HG03460 (cell line): ENCODE measurements around the gene CDHR2.

ENCODE experiments used
- ATAC-seq: cut with Tn5 transposase; IDR thresholded peaks from one replicate; pipeline ENCODE4 v1.9.1; 2021; ENCODE audit not compliant: unreplicated experiment

CDHR2 gene

GRCh38 chr5:176529116-176529740, 19.9 kb upstream of the CDHR2 start:
- ATAC-seq, result no peak

- ATAC-seq, result no peak
Observed at GRCh38 chr5:176529741-176530141, 19.4 kb upstream of the CDHR2 start.

- ATAC-seq, result no peak
Observed at GRCh38 chr5:176530393-176530982, 18.7 kb upstream of the CDHR2 start.

- no peak for ATAC-seq
Observed at GRCh38 chr5:176530983-176531901, 17.9 kb upstream of the CDHR2 start.

GRCh38 chr5:176531902-176532493, 17.1 kb upstream of the CDHR2 start:
- no peak for ATAC-seq

- no peak for ATAC-seq
Observed at GRCh38 chr5:176532795-176533194, 16.3 kb upstream of the CDHR2 start.

- no peak for ATAC-seq
Observed at GRCh38 chr5:176533390-176533789, 15.8 kb upstream of the CDHR2 start.

GRCh38 chr5:176533894-176534611, 15.1 kb upstream of the CDHR2 start:
- no peak for ATAC-seq

- ATAC-seq, result no peak
Observed at GRCh38 chr5:176534640-176535039, 14.5 kb upstream of the CDHR2 start.

GRCh38 chr5:176535101-176535663, 14.0 kb upstream of the CDHR2 start:
- ATAC-seq, result no peak

- ATAC-seq, result no peak
Observed at GRCh38 chr5:176535664-176536131, 13.4 kb upstream of the CDHR2 start.

GRCh38 chr5:176536132-176536901, 12.8 kb upstream of the CDHR2 start:
- ATAC-seq, result no peak

GRCh38 chr5:176536902-176537553, 12.1 kb upstream of the CDHR2 start, which contains the start of gene RNF44:
Gene RNF44 (minus strand): TSS chr5:176537402. CDS start chr5:176532472, 4,930 bp downstream.
- peak; percentile 48 for ATAC-seq

GRCh38 chr5:176537554-176538229, 11.4 kb upstream of the CDHR2 start:
- ATAC-seq, result peak; percentile 62

GRCh38 chr5:176538230-176538988, 10.7 kb upstream of the CDHR2 start:
- ATAC-seq, result no peak

GRCh38 chr5:176538989-176539384, 10.2 kb upstream of the CDHR2 start:
- no peak for ATAC-seq

- no peak for ATAC-seq
Observed at GRCh38 chr5:176540476-176540899, 8.7 kb upstream of the CDHR2 start.

- no peak for ATAC-seq
Observed at GRCh38 chr5:176540956-176541337, 8.2 kb upstream of the CDHR2 start.
